Left ventricle myocardium inferior (tissue), 1 donor: ENCODE data around the gene GLG1. TPM values are rescaled to one million over a fixed set of nuclear protein-coding genes. Genes with fewer than 3 reads are reported as not detected.

Source experiments
- DNase-seq: peaks from one replicate; pipeline ENCODE4 v3.0.0-alpha.2; 2020
- H3K27ac ChIP-seq: fragments of 200-600 bp; replicated peaks from 2 replicates; pipeline ENCODE4 v1.8.0; 2021
- H3K27me3 ChIP-seq: fragments of 200-600 bp; 2 replicates; pipeline ENCODE4 v1.8.0; 2021; ENCODE audit warnings: low read depth
- H3K36me3 ChIP-seq: fragments of 200-600 bp; 2 replicates; pipeline ENCODE4 v1.8.0; 2021
- H3K4me1 ChIP-seq: fragments of 200-600 bp; 2 replicates; pipeline ENCODE4 v1.8.0; 2021
- H3K4me3 ChIP-seq: fragments of 200-600 bp; 2 replicates; pipeline ENCODE4 v1.8.0; 2021; ENCODE audit warnings: mild to moderate bottlenecking, moderate library complexity
- H3K9me3 ChIP-seq: fragments of 200-600 bp; replicated peaks from 2 replicates; pipeline ENCODE4 v1.8.0; 2021
- CTCF ChIP-seq: fragments of 200-600 bp; IDR thresholded peaks from 2 replicates; pipeline ENCODE4 v1.8.0; 2021; ENCODE audit warnings: antibody characterized with exemption, mild to moderate bottlenecking, borderline replicate concordance
- intact Hi-C: fragments of 100-400 bp; cut with micrococcal nuclease; formaldehyde crosslinking; loops from one replicate; pipeline ENCODE4 v1.11.0; 2022
- total RNA-seq: library from RNA; stranded (reverse); fragmentation: NEBNext Ultra II Directional; extraction: Animal tissue kit (Norgen Biotek cat#: 25700); gene quantifications from one replicate; pipeline ENCODE4 v1.2.1, GENCODE V29; 2021
- donor health status: DM: no; HTN: yes; CAD: no; lungs with severe emphysema.

GLG1 gene
- total RNA-seq, 1 donor from 2014 or later, result 72.7 TPM

- Histone ChIP-seq H3K9me3 (no peaks in the 10 kb centered on the region), H3K36me3 (peaks cover 37% of the 10 kb centered on the region), H3K27me3 (no peaks in the 10 kb centered on the region), H3K27ac (no peak overlapping the region), H3K4me1 (peaks cover 18% of the 10 kb centered on the region), H3K4me3 (no peak overlapping the region)
- no peak for DNase-seq
- TF ChIP-seq CTCF, result no peak
- intact Hi-C loops, result no loop called here
These were observed 109.2 kb downstream of the GLG1 start for GRCh38 chr16:74497761-74498160.

GRCh38 chr16:74496054-74496453, 110.9 kb downstream of the GLG1 start:
- no peak for DNase-seq
- Histone ChIP-seq H3K4me3 (no peak overlapping the region), H3K27ac (no peak overlapping the region), H3K9me3 (no peaks in the 10 kb centered on the region), H3K36me3 (peaks cover 54% of the 10 kb centered on the region), H3K4me1 (peaks cover 4% of the 10 kb centered on the region), H3K27me3 (no peaks in the 10 kb centered on the region)
- TF ChIP-seq CTCF, result no peak
- intact Hi-C loops, result no loop called here

GRCh38 chr16:74492976-74493375, 113.9 kb downstream of the GLG1 start:
- no peaks in the 10 kb centered on the region for H3K9me3 ChIP-seq
- peaks cover 76% of the 10 kb centered on the region for H3K36me3 ChIP-seq
- H3K27ac ChIP-seq, result no peak overlapping the region
- no peaks in the 10 kb centered on the region for H3K27me3 ChIP-seq
- no peak overlapping the region for H3K4me3 ChIP-seq
- no peak for TF ChIP-seq CTCF
- no peaks in the 10 kb centered on the region for H3K4me1 ChIP-seq
- DNase-seq, result no peak
- intact Hi-C loops, result no loop called here

GRCh38 chr16:74487634-74488495, 119.0 kb downstream of the GLG1 start:
- H3K27ac ChIP-seq, result no peak overlapping the region
- H3K4me1 ChIP-seq, result no peaks in the 10 kb centered on the region
- intact Hi-C loops, result no loop called here
- DNase-seq, result no peak
- no peaks in the 10 kb centered on the region for H3K9me3 ChIP-seq
- H3K4me3 ChIP-seq, result no peak overlapping the region
- TF ChIP-seq CTCF, result no peak
- no peaks in the 10 kb centered on the region for H3K27me3 ChIP-seq
- H3K36me3 ChIP-seq, result peaks cover 82% of the 10 kb centered on the region

GRCh38 chr16:74485916-74486315, 121.0 kb downstream of the GLG1 start:
- Histone ChIP-seq H3K27ac (no peak overlapping the region), H3K9me3 (no peaks in the 10 kb centered on the region), H3K4me3 (no peak overlapping the region), H3K36me3 (peaks cover 74% of the 10 kb centered on the region), H3K4me1 (no peaks in the 10 kb centered on the region), H3K27me3 (no peaks in the 10 kb centered on the region)
- DNase-seq, result no peak
- intact Hi-C loops, result no loop called here
- TF ChIP-seq CTCF, result no peak
